ENCODE data around the gene IFNA5. TPM values are rescaled to one million over a fixed set of nuclear protein-coding genes. Genes with fewer than 3 reads are reported as not detected.

The IFNA5 gene
- total RNA-seq, 2 donors from 2014 or later = not detected

GRCh38 chr9:21314152-21314551, 9.0 kb upstream of the IFNA5 start:
- Histone ChIP-seq H3K4me3 (no peak overlapping the region), H3K36me3 (no peaks in the 10 kb centered on the region), H3K4me1 (no peaks in the 10 kb centered on the region), H3K27ac (no peak overlapping the region), H3K27me3 (no peaks in the 10 kb centered on the region), H3K9me3 (no peaks in the 10 kb centered on the region)
- DNase-seq (ENCODE audit: low spot score) = no peak
- TF ChIP-seq CTCF (IDR thresholded peaks at IDR 0.05) = no peak

GRCh38 chr9:21311889-21312288, 6.8 kb upstream of the IFNA5 start:
- no peaks in the 10 kb centered on the region for H3K4me1 ChIP-seq
- no peaks in the 10 kb centered on the region for H3K27me3 ChIP-seq
- H3K36me3 ChIP-seq = no peaks in the 10 kb centered on the region
- no peak overlapping the region for H3K27ac ChIP-seq
- H3K4me3 ChIP-seq = no peak overlapping the region
- no peaks in the 10 kb centered on the region for H3K9me3 ChIP-seq
- no peak for DNase-seq (ENCODE audit: low spot score)
- TF ChIP-seq CTCF (IDR thresholded peaks at IDR 0.05) = no peak

DNA sequence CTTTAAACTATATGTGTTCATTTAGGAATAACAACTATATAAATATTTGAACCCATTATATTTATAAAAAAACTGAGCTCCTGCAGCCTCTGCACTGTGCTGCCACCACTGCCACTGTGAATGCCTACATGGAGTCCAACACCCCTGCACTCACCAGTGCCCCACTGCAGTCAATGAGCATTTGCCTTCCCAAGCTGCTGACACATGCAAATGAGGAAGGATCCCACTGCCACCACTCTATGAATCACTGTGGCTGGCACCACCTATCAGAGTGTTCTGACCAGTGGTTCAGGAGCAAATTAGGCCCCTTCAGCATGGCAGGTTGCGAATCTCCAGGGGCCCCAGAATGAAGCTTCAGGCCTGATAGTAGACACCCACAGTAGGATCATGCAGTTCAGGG, 9.1 kb downstream of the IFNA5 start:
- Histone ChIP-seq H3K9me3 (no peaks in the 10 kb centered on the region), H3K36me3 (no peaks in the 10 kb centered on the region), H3K27ac (no peak overlapping the region), H3K27me3 (no peaks in the 10 kb centered on the region), H3K4me1 (no peaks in the 10 kb centered on the region), H3K4me3 (no peak overlapping the region)
- no peak for TF ChIP-seq CTCF (IDR thresholded peaks at IDR 0.05)
- no peak for DNase-seq (ENCODE audit: low spot score)

DNA sequence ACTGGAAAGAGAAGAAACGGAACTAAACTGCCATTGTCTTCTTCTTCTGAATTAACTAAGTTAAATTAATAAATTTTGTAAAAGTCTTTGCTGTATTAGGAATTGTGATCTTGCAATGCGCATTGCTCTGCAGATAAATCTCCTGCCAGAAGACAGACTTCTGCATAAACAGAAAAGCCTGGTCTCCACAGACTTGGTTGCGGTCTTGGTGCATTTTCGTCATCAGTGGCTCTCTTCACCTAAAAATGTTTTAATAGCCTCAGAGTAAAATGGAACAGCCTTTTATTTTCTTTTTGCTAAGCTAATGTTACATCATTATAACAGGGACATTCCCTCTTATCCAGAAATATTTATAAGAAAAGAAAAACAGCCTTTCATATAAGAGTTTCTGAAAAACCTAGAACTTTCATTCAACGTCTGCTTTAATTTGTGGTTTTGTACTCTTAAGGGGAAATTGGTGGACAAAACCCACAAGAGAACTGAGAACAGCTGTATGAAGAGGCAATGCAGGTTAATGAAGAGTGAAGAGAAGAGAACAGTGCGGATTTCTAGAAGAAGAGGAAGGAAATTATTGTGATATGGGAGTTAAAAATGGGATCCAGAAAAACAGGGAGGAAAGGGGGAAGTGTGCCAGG, 10.1 kb downstream of the IFNA5 start:
- no peak for TF ChIP-seq CTCF (IDR thresholded peaks at IDR 0.05)
- Histone ChIP-seq H3K4me3 (no peak overlapping the region), H3K27ac (no peak overlapping the region), H3K4me1 (no peaks in the 10 kb centered on the region), H3K9me3 (no peaks in the 10 kb centered on the region), H3K36me3 (no peaks in the 10 kb centered on the region), H3K27me3 (no peaks in the 10 kb centered on the region)
- no peak for DNase-seq (ENCODE audit: low spot score)

DNA sequence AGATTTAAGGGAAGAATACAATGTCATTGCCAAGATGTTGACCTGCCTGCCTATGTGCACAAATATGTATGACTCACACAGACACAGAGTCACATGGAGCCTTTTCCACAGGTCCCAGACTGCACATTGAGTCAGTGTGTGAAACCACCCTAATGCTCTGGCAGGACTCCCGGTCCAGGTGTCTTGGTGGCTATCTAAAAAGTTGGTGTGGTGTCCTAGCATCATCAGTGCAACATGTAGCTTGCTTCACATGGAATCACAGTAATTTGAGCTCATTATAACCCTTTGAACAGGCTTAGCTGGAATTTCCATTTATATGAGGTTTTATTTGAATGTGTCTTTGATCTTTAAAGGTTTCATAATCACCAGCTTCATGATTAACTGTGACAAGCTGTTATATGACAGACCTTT, 10.7 kb downstream of the IFNA5 start:
- H3K27me3 ChIP-seq = no peaks in the 10 kb centered on the region
- TF ChIP-seq CTCF (IDR thresholded peaks at IDR 0.05) = no peak
- no peak overlapping the region for H3K27ac ChIP-seq

DNA sequence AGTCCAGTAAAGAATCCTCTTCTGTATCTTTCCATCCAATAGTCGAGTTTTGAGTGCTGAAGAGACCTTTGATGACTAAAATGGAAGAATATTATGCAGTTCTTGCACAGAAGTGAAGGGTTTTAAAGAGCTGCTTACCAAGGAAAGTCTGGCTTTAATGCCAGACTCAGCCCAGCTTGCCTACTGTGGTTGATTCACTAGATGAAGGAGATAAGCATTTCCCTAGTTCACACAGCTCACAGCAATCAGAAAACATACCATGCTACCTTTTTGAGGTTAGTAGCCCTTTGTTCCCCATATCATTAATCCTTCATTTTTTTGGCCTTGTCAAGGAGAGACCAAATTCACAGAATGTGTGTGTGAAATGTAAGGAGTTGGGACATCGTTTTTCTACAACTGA, 15.3 kb downstream of the IFNA5 start:
- Histone ChIP-seq H3K4me3 (no peak overlapping the region), H3K36me3 (no peaks in the 10 kb centered on the region), H3K9me3 (no peaks in the 10 kb centered on the region), H3K27me3 (no peaks in the 10 kb centered on the region), H3K4me1 (no peaks in the 10 kb centered on the region), H3K27ac (no peak overlapping the region)
- no peak for TF ChIP-seq CTCF (IDR thresholded peaks at IDR 0.05)
- DNase-seq (ENCODE audit: low spot score) = no peak

More for the DNA sequence above, 10.7 kb downstream of the IFNA5 start:
- no peak for DNase-seq (ENCODE audit: low spot score)
- Histone ChIP-seq H3K4me3 (no peak overlapping the region), H3K9me3 (no peaks in the 10 kb centered on the region), H3K36me3 (no peaks in the 10 kb centered on the region), H3K4me1 (no peaks in the 10 kb centered on the region)
